ENCODE results near the gene AP4M1. TPM values are rescaled to one million over a fixed set of nuclear protein-coding genes. Genes with fewer than 3 reads are reported as not detected.

The AP4M1 gene
- total RNA-seq, 2 experiments from 2014 or later = 25.0 to 33.8 TPM

GRCh38 chr7:100111156-100111555, 9.7 kb downstream of the AP4M1 start:
- DNase-seq (ENCODE audit: low spot score) = no peak
- Histone ChIP-seq H3K4me3 (ENCODE audit: low read depth, low read length, poor library complexity, severe bottlenecking) (no peak overlapping the region), H4K20me1 (ENCODE audit: insufficient read depth, low read length) (no peaks in the 10 kb centered on the region), H3K4me1 (ENCODE audit: insufficient read depth, low read length, poor library complexity, severe bottlenecking) (no peaks in the 10 kb centered on the region), H2AFZ (ENCODE audit: low read length) (no peak overlapping the region), H3K27ac (ENCODE audit: low read depth, low read length, poor library complexity, severe bottlenecking) (no peak overlapping the region), H3K79me2 (ENCODE audit: insufficient read depth, low read depth, low read length) (no peaks in the 10 kb centered on the region), H3K4me2 (ENCODE audit: low read length) (no peak overlapping the region), H3K9me3 (ENCODE audit: low read length) (no peaks in the 10 kb centered on the region), H3K9me2 (ENCODE audit: insufficient read depth, low read length) (no peaks in the 10 kb centered on the region), H3K36me3 (ENCODE audit: insufficient read depth, low read length) (peaks cover 76% of the 10 kb centered on the region)
- no peak for TF ChIP-seq CTCF (conservative IDR thresholded peaks at IDR 0.05; ENCODE audit: low read length)
- no peak for TF ChIP-seq EZH2phosphoT487 (IDR thresholded peaks at IDR 0.05; ENCODE audit: borderline replicate concordance, low read depth, low read length)
- CTCF ChIA-PET (ENCODE audit: unreplicated experiment) = no interaction called here
- intact Hi-C loops (cut with micrococcal nuclease; ENCODE audit: unreplicated experiment) = no loop called here
- POLR2A ChIA-PET = interaction anchor here (1.3 kb wide), 1 partner anchor 9 kb away, joined by 5 read pairs; no protein-coding TSS in a partner anchor
- no TSS peak for BruUV-seq (replicated peaks)

GRCh38 chr7:100111914-100112313, 10.5 kb downstream of the AP4M1 start:
- H3K9me3 ChIP-seq (ENCODE audit: low read length) = no peaks in the 10 kb centered on the region
- ChIA-PET POLR2A (interaction anchor here (1.3 kb wide), 1 partner anchor 10 kb away, joined by 5 read pairs; no protein-coding TSS in a partner anchor), CTCF (ENCODE audit: unreplicated experiment) (interaction anchor here (0.5 kb wide), 1 partner anchor 102 kb away, joined by 4 read pairs; no protein-coding TSS in a partner anchor)
- peaks cover 72% of the 10 kb centered on the region for H3K36me3 ChIP-seq (ENCODE audit: insufficient read depth, low read length)
- no peaks in the 10 kb centered on the region for H3K79me2 ChIP-seq (ENCODE audit: insufficient read depth, low read depth, low read length)
- H4K20me1 ChIP-seq (ENCODE audit: insufficient read depth, low read length) = no peaks in the 10 kb centered on the region
- intact Hi-C loops (cut with micrococcal nuclease; ENCODE audit: unreplicated experiment) = no loop called here
- DNase-seq (ENCODE audit: low spot score) = no peak
- no peaks in the 10 kb centered on the region for H3K9me2 ChIP-seq (ENCODE audit: insufficient read depth, low read length)
- no peak overlapping the region for H3K4me2 ChIP-seq (ENCODE audit: low read length)
- no peak for TF ChIP-seq EZH2phosphoT487 (IDR thresholded peaks at IDR 0.05; ENCODE audit: borderline replicate concordance, low read depth, low read length)
- H2AFZ ChIP-seq (ENCODE audit: low read length) = no peak overlapping the region
- H3K4me1 ChIP-seq (ENCODE audit: insufficient read depth, low read length, poor library complexity, severe bottlenecking) = no peaks in the 10 kb centered on the region
- no peak overlapping the region for H3K4me3 ChIP-seq (ENCODE audit: low read depth, low read length, poor library complexity, severe bottlenecking)
- no TSS peak for BruUV-seq (replicated peaks)
- no peak overlapping the region for H3K27ac ChIP-seq (ENCODE audit: low read depth, low read length, poor library complexity, severe bottlenecking)

GRCh38 chr7:100115026-100115425, 13.6 kb downstream of the AP4M1 start:
- Histone ChIP-seq H3K79me2 (ENCODE audit: insufficient read depth, low read depth, low read length) (peaks cover 9% of the 10 kb centered on the region; the same call in 1 of the 2 replicates), H3K4me2 (ENCODE audit: low read length) (no peak overlapping the region), H3K4me1 (ENCODE audit: insufficient read depth, low read length, poor library complexity, severe bottlenecking) (peaks cover 5% of the 10 kb centered on the region), H2AFZ (ENCODE audit: low read length) (no peak overlapping the region), H3K9me2 (ENCODE audit: insufficient read depth, low read length) (no peaks in the 10 kb centered on the region), H3K27ac (ENCODE audit: low read depth, low read length, poor library complexity, severe bottlenecking) (no peak overlapping the region), H4K20me1 (ENCODE audit: insufficient read depth, low read length) (no peaks in the 10 kb centered on the region), H3K4me3 (ENCODE audit: low read depth, low read length, poor library complexity, severe bottlenecking) (no peak overlapping the region), H3K36me3 (ENCODE audit: insufficient read depth, low read length) (peaks cover 46% of the 10 kb centered on the region), H3K9me3 (ENCODE audit: low read length) (no peaks in the 10 kb centered on the region)
- TF ChIP-seq EZH2phosphoT487 (IDR thresholded peaks at IDR 0.05; ENCODE audit: borderline replicate concordance, low read depth, low read length) (no peak), CTCF (conservative IDR thresholded peaks at IDR 0.05; ENCODE audit: low read length) (no peak)
- CTCF ChIA-PET (ENCODE audit: unreplicated experiment) = no interaction called here
- intact Hi-C loops (cut with micrococcal nuclease; ENCODE audit: unreplicated experiment) = no loop called here
- BruUV-seq (replicated peaks) = no TSS peak
- DNase-seq (ENCODE audit: low spot score) = no peak
- POLR2A ChIA-PET = interaction anchor here (1.6 kb wide), 1 partner anchor 11 kb away, joined by 4 read pairs; the partner anchor contains the start of gene MBLAC1

All from OCI-LY7 (cell line).